Measurements from ENCODE around the gene SLC25A10. TPM values are rescaled to one million over a fixed set of nuclear protein-coding genes. Genes with fewer than 3 reads are reported as not detected.

SLC25A10 gene
- total RNA-seq, 1 experiment from 2014 or later: 30.9 TPM

DNA sequence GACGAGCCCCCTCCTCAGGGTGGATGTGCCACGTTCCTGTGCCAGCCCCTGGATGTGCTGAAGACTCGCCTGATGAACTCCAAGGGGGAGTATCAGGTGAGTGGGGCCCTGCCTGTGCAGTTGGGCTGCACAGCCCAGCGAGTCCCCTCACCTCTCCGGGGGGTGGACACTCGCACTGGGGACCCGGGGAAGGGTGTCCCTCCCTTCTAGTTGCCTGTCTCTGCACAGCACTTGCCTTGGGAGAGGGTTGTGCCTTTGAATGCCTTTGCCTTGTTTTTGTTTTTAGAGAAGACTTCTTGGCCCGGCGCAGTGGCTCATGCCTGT lies 5.6 kb downstream of the SLC25A10 start:
- no peak overlapping the region for H3T11ph ChIP-seq (ENCODE audit: low read length)
- no peak overlapping the region for H2BK20ac ChIP-seq (ENCODE audit: low read depth, low read length, poor library complexity, severe bottlenecking)
- H3K79me2 ChIP-seq (ENCODE audit: insufficient read depth, low read length): no peaks in the 10 kb centered on the region; the same call in 1 of the 2 replicates
- no peak overlapping the region for H3K18ac ChIP-seq (ENCODE audit: insufficient read length, low read depth, low read length)
- no peak overlapping the region for H3K4ac ChIP-seq (ENCODE audit: low read depth, low read length)
- H3K27me3 Mint-ChIP-seq (ENCODE audit: low read depth): no peaks in the 10 kb centered on the region; the same call in 1 of the 2 replicates
- peaks cover 5% of the 10 kb centered on the region for H3K23me2 ChIP-seq (ENCODE audit: insufficient read length, low read depth, low read length, poor library complexity, severe bottlenecking)
- H3K27me3 ChIP-seq (ENCODE audit: insufficient read depth, low read length): no peaks in the 10 kb centered on the region
- no peak overlapping the region for H3K4me2 ChIP-seq (ENCODE audit: insufficient read depth, insufficient read length, low read length)
- TF ChIP-seq CTCF (conservative IDR thresholded peaks at IDR 0.05): no peak
- H4K5ac ChIP-seq (ENCODE audit: insufficient read length, low read depth, low read length): no peak overlapping the region
- H2BK15ac ChIP-seq (ENCODE audit: low read depth, low read length): no peak overlapping the region
- H4K20me1 ChIP-seq (ENCODE audit: control insufficient read depth, insufficient read depth, insufficient read length): no peaks in the 10 kb centered on the region
- no peak overlapping the region for H2AFZ ChIP-seq (ENCODE audit: low read length)
- no peak for DNase-seq
- no peak overlapping the region for H3K56ac ChIP-seq (ENCODE audit: insufficient read length, low read depth, low read length)
- H3K9ac ChIP-seq (ENCODE audit: extremely low read depth, insufficient read length, low read length): no peak overlapping the region
- H3K27ac ChIP-seq (ENCODE audit: insufficient read length, low read depth, low read length): no peak overlapping the region
- H4K8ac ChIP-seq (replicated peaks; ENCODE audit: insufficient read length, low read depth, low read length): no peak overlapping the region
- H3K4me1 Mint-ChIP-seq: peaks cover 9 to 20% of the 10 kb centered on the region in 2 experiments
- no CpG with 5 or more reads among the region's 9 CpGs for WGBS (ENCODE audit: extremely low coverage, insufficient read length, low lambda C conversion rate)
- no peak overlapping the region for H2BK5ac ChIP-seq (ENCODE audit: insufficient read length, low read length)
- no peak overlapping the region for H3K23ac ChIP-seq (ENCODE audit: insufficient read length, low read depth, low read length)
- H2AK5ac ChIP-seq (ENCODE audit: insufficient read length, low read length): no peak overlapping the region
- H3K9me3 Mint-ChIP-seq: no peaks in the 10 kb centered on the region; a peak in 1 of 5 replicates
- no peak overlapping the region for H3K14ac ChIP-seq (ENCODE audit: insufficient read depth, low read length)
- H3K4me3 Mint-ChIP-seq: no peak overlapping the region
- H3K4me1 ChIP-seq (ENCODE audit: insufficient read depth, low read length): no peaks in the 10 kb centered on the region
- no peak overlapping the region for H2BK12ac ChIP-seq (ENCODE audit: insufficient read length, low read depth, low read length)
- no peak overlapping the region for H3K27ac Mint-ChIP-seq
- H3K79me1 ChIP-seq (ENCODE audit: insufficient read depth, low read depth, low read length, poor library complexity, severe bottlenecking): no peaks in the 10 kb centered on the region
- peaks cover 6 to 18% (median 14%) of the 10 kb centered on the region in 3 experiments for H3K36me3 Mint-ChIP-seq (ENCODE audit: insufficient read depth in 1 of 3, low read depth in 3 of 3)
- no peak overlapping the region for H2BK120ac ChIP-seq (ENCODE audit: low read depth, low read length, poor library complexity, severe bottlenecking)
- H3K9me3 ChIP-seq (ENCODE audit: control insufficient read depth, low read depth, low read length): no peaks in the 10 kb centered on the region
- H4K91ac ChIP-seq (ENCODE audit: insufficient read length, low read depth, low read length): no peak overlapping the region
